ENCODE results near the gene CEP68.

Gene CEP68

GRCh38 chr2:65092791-65093190 lies 36.6 kb downstream of the CEP68 start:
- H3K4me3 ChIP-seq (ENCODE audit: low read length): no peak overlapping the region
- DNase-seq (ENCODE audit: low read depth): no peak
- TF ChIP-seq CTCF (IDR thresholded peaks at IDR 0.05; ENCODE audit: insufficient read depth, low read depth, low read length, missing control alignments): no peak

GRCh38 chr2:65093211-65093610 lies 37.0 kb downstream of the CEP68 start:
- no peak for TF ChIP-seq CTCF (IDR thresholded peaks at IDR 0.05; ENCODE audit: insufficient read depth, low read depth, low read length, missing control alignments)
- DNase-seq (ENCODE audit: low read depth): no peak
- H3K4me3 ChIP-seq (ENCODE audit: low read length): no peak overlapping the region

- no peak for DNase-seq (ENCODE audit: low read depth)
- H3K4me3 ChIP-seq (ENCODE audit: low read length): no peak overlapping the region
- no peak for TF ChIP-seq CTCF (IDR thresholded peaks at IDR 0.05; ENCODE audit: insufficient read depth, low read depth, low read length, missing control alignments)
Measured at GRCh38 chr2:65096948-65097347, 40.7 kb downstream of the CEP68 start.

GRCh38 chr2:65097844-65098243 lies 41.6 kb downstream of the CEP68 start:
- H3K4me3 ChIP-seq (ENCODE audit: low read length): no peak overlapping the region
- no peak for TF ChIP-seq CTCF (IDR thresholded peaks at IDR 0.05; ENCODE audit: insufficient read depth, low read depth, low read length, missing control alignments)
- no peak for DNase-seq (ENCODE audit: low read depth)

- peak; percentile 21 for DNase-seq (ENCODE audit: low read depth)
- TF ChIP-seq CTCF (IDR thresholded peaks at IDR 0.05; ENCODE audit: insufficient read depth, low read depth, low read length, missing control alignments): no peak
- no peak overlapping the region for H3K4me3 ChIP-seq (ENCODE audit: low read length)
Measured at GRCh38 chr2:65098741-65099140, 42.5 kb downstream of the CEP68 start.

DNA sequence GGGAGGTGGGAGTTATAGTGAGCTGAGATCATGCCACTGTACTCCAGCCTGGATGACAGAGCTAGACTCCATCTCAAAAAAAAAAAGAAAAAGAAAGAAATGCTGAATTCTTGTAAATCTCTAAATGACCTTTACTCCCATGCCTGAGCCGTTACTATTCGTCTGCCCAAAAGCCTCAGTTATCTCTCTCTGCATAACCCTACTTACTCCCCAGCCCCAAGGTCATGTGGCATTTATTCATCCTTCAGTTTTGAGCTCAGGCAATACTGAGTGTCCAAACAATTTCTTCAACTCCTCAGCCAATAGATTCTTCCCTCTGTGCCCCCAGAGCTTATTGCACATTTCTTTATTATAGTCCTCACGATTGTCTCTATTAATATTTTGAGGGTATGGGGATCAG lies 44.9 kb downstream of the CEP68 start:
- no peak overlapping the region for H3K4me3 ChIP-seq (ENCODE audit: low read length)
- TF ChIP-seq CTCF (IDR thresholded peaks at IDR 0.05; ENCODE audit: insufficient read depth, low read depth, low read length, missing control alignments): no peak
- no peak for DNase-seq (ENCODE audit: low read depth)

- H3K4me3 ChIP-seq (ENCODE audit: low read length): no peak overlapping the region
- no peak for TF ChIP-seq CTCF (IDR thresholded peaks at IDR 0.05; ENCODE audit: insufficient read depth, low read depth, low read length, missing control alignments)
- DNase-seq (ENCODE audit: low read depth): no peak
Measured at GRCh38 chr2:65103013-65103715, 46.9 kb downstream of the CEP68 start.

All from epithelial cell of esophagus (primary cell).